IMR-90 (cell line): ENCODE results near the gene MAST1. TPM values are rescaled to one million over a fixed set of nuclear protein-coding genes. Genes with fewer than 3 reads are reported as not detected.

Experiments
- ATAC-seq: fragments of 200-7000 bp; cut with Tn5 transposase; 2 replicates; pipeline ENCODE4 v1.9.1; 2020; ENCODE audit warnings: low read depth, mild to moderate bottlenecking, moderate library complexity
- BruUV-seq: library from RNA; stranded (reverse); fragments of 400-500 nt; replicated peaks from 2 replicates; lab custom pipeline; 2021; lab: Mats Ljungman, UMichigan
- CTCF ChIA-PET: fragments of 300-600 bp; formaldehyde crosslinking; extraction: SDS; loops from one replicate; lab custom pipeline; 2021; ENCODE audit warnings: antibody characterized with exemption; lab: Yijun Ruan, JAX
- POLR2A ChIA-PET: fragments of 300-600 bp; sonication (Branson Sonifier 250); formaldehyde crosslinking; loops from one replicate; lab custom pipeline; 2022; ENCODE audit warnings: antibody characterized with exemption; ENCODE audit not compliant: unreplicated experiment; lab: Charles Lee
- DNase-seq: peaks from one replicate; pipeline ENCODE4 v3.0.0; 2013
- H2AFZ ChIP-seq: replicated peaks from 2 replicates; pipeline ENCODE3; 2013; ENCODE audit warnings: low read length, mild to moderate bottlenecking; ENCODE audit not compliant: poor library complexity
- H2AK5ac ChIP-seq: 2 replicates; pipeline ENCODE4 v1.6.1; 2013; ENCODE audit warnings: low read depth, low read length, inconsistent platforms
- H2AK9ac ChIP-seq: replicated peaks from 2 replicates; pipeline ENCODE3; 2013; ENCODE audit warnings: mild to moderate bottlenecking, low read depth, low read length, moderate library complexity; ENCODE audit not compliant: poor library complexity
- H2BK120ac ChIP-seq: 2 replicates; pipeline ENCODE4 v1.6.1; 2013; ENCODE audit warnings: low read depth, low read length, inconsistent platforms
- H2BK15ac ChIP-seq: 3 replicates; pipeline ENCODE4 v1.6.1; 2013; ENCODE audit warnings: low read depth, low read length, inconsistent platforms
- H2BK20ac ChIP-seq: 2 replicates; pipeline ENCODE4 v1.6.1; 2013; ENCODE audit warnings: low read depth, mild to moderate bottlenecking, inconsistent platforms, low read length, moderate library complexity
- H2BK5ac ChIP-seq: 2 replicates; pipeline ENCODE4 v1.6.1; 2013; ENCODE audit warnings: mild to moderate bottlenecking, low read depth, low read length, inconsistent platforms; ENCODE audit not compliant: poor library complexity, severe bottlenecking
- H3K14ac ChIP-seq: replicated peaks from 2 replicates; pipeline ENCODE4 v1.6.1; 2013; ENCODE audit warnings: low read depth, low read length, inconsistent platforms
- H3K18ac ChIP-seq: 2 replicates; pipeline ENCODE4 v1.6.1; 2013; ENCODE audit warnings: low read depth, low read length, control low read depth
- H3K23ac ChIP-seq: 2 replicates; pipeline ENCODE4 v1.6.1; 2013; ENCODE audit warnings: low read depth, low read length, inconsistent platforms
- H3K27ac ChIP-seq: 2 replicates; pipeline ENCODE4 v1.5.1; 2013; ENCODE audit warnings: mild to moderate bottlenecking, control low read depth, low read length; ENCODE audit not compliant: insufficient read depth
- H3K27me3 ChIP-seq: 2 replicates; pipeline ENCODE4 v1.6.1; 2013; ENCODE audit warnings: low read length; ENCODE audit not compliant: control insufficient read depth, insufficient read depth
- H3K36me3 ChIP-seq: 2 replicates; pipeline ENCODE4 v1.6.1; 2013; ENCODE audit warnings: low read length, mixed read lengths; ENCODE audit not compliant: control insufficient read depth, insufficient read depth
- H3K4ac ChIP-seq: 2 replicates; pipeline ENCODE4 v1.6.1; 2013; ENCODE audit warnings: low read depth, low read length, inconsistent platforms
- H3K4me1 ChIP-seq: 2 replicates; pipeline ENCODE4 v1.6.1; 2013; ENCODE audit warnings: low read length, mixed read lengths; ENCODE audit not compliant: control insufficient read depth, insufficient read depth
- H3K4me2 ChIP-seq: 2 replicates; pipeline ENCODE4 v1.6.1; 2013; ENCODE audit warnings: low read depth, mild to moderate bottlenecking, control low read depth, low read length, moderate library complexity
- H3K4me3 ChIP-seq: 2 replicates; pipeline ENCODE4 v1.5.1; 2013; ENCODE audit warnings: low read depth, mild to moderate bottlenecking, control low read depth, low read length, moderate library complexity; ENCODE audit not compliant: insufficient read depth
- H3K56ac ChIP-seq: 2 replicates; pipeline ENCODE4 v1.6.1; 2013; ENCODE audit warnings: low read length, inconsistent platforms; ENCODE audit not compliant: insufficient read depth; ENCODE audit errors: extremely low read depth
- H3K79me1 ChIP-seq, 2 experiments: 2 replicates each; pipeline ENCODE4 v1.6.1; 2013; ENCODE audit warnings: low read length in 2 of 2, inconsistent platforms in 1 of 2, low read depth in 1 of 2
- H3K9ac ChIP-seq: 2 replicates; pipeline ENCODE4 v1.6.1; 2013; ENCODE audit warnings: low read depth, low read length, control low read depth
- H3K9me1 ChIP-seq: 2 replicates; pipeline ENCODE4 v1.6.1; 2013; ENCODE audit warnings: low read length, inconsistent platforms; ENCODE audit not compliant: insufficient read depth
- H3K9me3 ChIP-seq: 2 replicates; pipeline ENCODE4 v1.6.1; 2013; ENCODE audit warnings: low read length; ENCODE audit not compliant: control insufficient read depth, insufficient read depth
- H4K20me1 ChIP-seq: 2 replicates; pipeline ENCODE4 v1.6.1; 2013; ENCODE audit warnings: low read length, inconsistent platforms; ENCODE audit not compliant: insufficient read depth
- H4K5ac ChIP-seq: 2 replicates; pipeline ENCODE4 v1.6.1; 2013; ENCODE audit warnings: mild to moderate bottlenecking, low read depth, low read length, control low read depth
- H4K8ac ChIP-seq, 2 experiments: 2 replicates each; pipeline ENCODE4 v1.6.1; 2013; ENCODE audit warnings: low read depth in 2 of 2, low read length in 2 of 2, control low read depth in 1 of 2, inconsistent platforms in 1 of 2
- H4K91ac ChIP-seq: 2 replicates; pipeline ENCODE4 v1.6.1; 2013; ENCODE audit warnings: low read depth, low read length, inconsistent platforms; ENCODE audit not compliant: insufficient read depth
- BHLHE40 ChIP-seq: fragments of 150-350 bp; IDR thresholded peaks from 2 replicates; pipeline ENCODE4 v1.6.1; 2016; ENCODE audit warnings: mild to moderate bottlenecking, low read depth, low read length
- CEBPB ChIP-seq: IDR thresholded peaks from 2 replicates; pipeline ENCODE4 v1.6.1; 2012; ENCODE audit warnings: low read depth, low read length, improper control_type of control experiment
- CHD1 ChIP-seq: IDR thresholded peaks from 2 replicates; pipeline ENCODE4 v1.6.1; 2012; ENCODE audit warnings: low read depth, low read length, improper control_type of control experiment
- ELK1 ChIP-seq: fragments of 150-350 bp; IDR thresholded peaks from 2 replicates; pipeline ENCODE4 v1.6.1; 2016; ENCODE audit warnings: low read depth, mild to moderate bottlenecking, low read length, moderate library complexity, borderline replicate concordance
- FOS ChIP-seq: fragments of 150-350 bp; IDR thresholded peaks from 2 replicates; pipeline ENCODE4 v1.6.1; 2016; ENCODE audit warnings: low read depth, low read length
- MAFK ChIP-seq: IDR thresholded peaks from 2 replicates; pipeline ENCODE4 v1.6.1; 2012; ENCODE audit warnings: low read depth, low read length, improper control_type of control experiment
- MAZ ChIP-seq: IDR thresholded peaks from 2 replicates; pipeline ENCODE4 v1.6.1; 2012; ENCODE audit warnings: low read depth, mild to moderate bottlenecking, low read length, improper control_type of control experiment, moderate library complexity, borderline replicate concordance
- MXI1 ChIP-seq: IDR thresholded peaks from 2 replicates; pipeline ENCODE4 v1.6.1; 2012; ENCODE audit warnings: low read depth, mild to moderate bottlenecking, low read length, moderate library complexity, borderline replicate concordance
- NFE2L2 ChIP-seq: fragments of 150-350 bp; IDR thresholded peaks from 2 replicates; pipeline ENCODE4 v1.6.1; 2016; ENCODE audit warnings: low read depth, mild to moderate bottlenecking, low read length
- POLR2A ChIP-seq: IDR thresholded peaks from 2 replicates; pipeline ENCODE4 v1.6.1; 2012; ENCODE audit warnings: mild to moderate bottlenecking, low read depth, low read length
- RAD21 ChIP-seq: IDR thresholded peaks from 2 replicates; pipeline ENCODE4 v1.6.1; 2012; ENCODE audit warnings: low read length, improper control_type of control experiment
- RCOR1 ChIP-seq: IDR thresholded peaks from 2 replicates; pipeline ENCODE4 v1.6.1; 2012; ENCODE audit warnings: mild to moderate bottlenecking, low read length, improper control_type of control experiment; ENCODE audit not compliant: insufficient replicate concordance
- RFX5 ChIP-seq: IDR thresholded peaks from 2 replicates; pipeline ENCODE4 v1.8.0; 2012; ENCODE audit warnings: low read depth, mild to moderate bottlenecking, low read length, moderate library complexity
- WGBS, 2 experiments: methylation state at CpG; one replicate each; pipeline versions ENCODE4 v1.1.5 to v1.1.7; 2013; ENCODE audit warnings: missing lambda C conversion rate in 2 of 2; ENCODE audit not compliant: insufficient read length in 1 of 2; ENCODE audit errors: extremely low coverage in 2 of 2; 5-methylcytosine and 5-hydroxymethylcytosine counted together
- dilution Hi-C: fragments of 300-500 bp; cut with HindIII; formaldehyde crosslinking; loops from one replicate; pipeline ENCODE4 v1.14.3; 2018; ENCODE audit warnings: low sequenced_read_pairs; ENCODE audit not compliant: unreplicated experiment
- in situ Hi-C: fragments of 300-500 bp; cut with MboI; formaldehyde crosslinking; loops from 3 replicates; pipeline ENCODE4 v1.14.3; 2019; ENCODE audit warnings: low sequenced_read_pairs, inconsistent platforms, mixed read lengths
- intact Hi-C: fragments of 100-400 bp; cut with micrococcal nuclease; formaldehyde crosslinking; loops from 2 replicates; pipeline ENCODE4 v1.10.0; 2022
- polyA plus RNA-seq, 3 experiments: library from polyadenylated mRNA; depleted of rRNA; stranded (reverse); fragments of >200 nt; gene quantifications; 2 replicates each; pipeline ENCODE4 v1.2.3, GENCODE V29; 2012; ENCODE audit warnings: low replicate concordance in 1 of 3
- total RNA-seq: library from RNA; depleted of rRNA; stranded (reverse); fragments of >200 nt; gene quantifications from 2 replicates; pipeline ENCODE4 v1.2.3, GENCODE V29; 2012
- TF ChIP-seq, protein P1 (sequence below): fragments of 150-350 bp; IDR thresholded peaks from 2 replicates; pipeline ENCODE4 v1.6.1; 2017; ENCODE audit warnings: mild to moderate bottlenecking, antibody characterized with exemption, low read length, low read depth

Gene MAST1
- total and polyA plus RNA-seq, 2 of the 4 experiments (the other 2 are of a cell fraction), result 0.56 to 1.1 TPM

GRCh38 chr19:12840091-12841079 lies 2.1 kb downstream of the MAST1 start (continued):
- TF ChIP-seq BHLHE40 (no peak), CEBPB (no peak)

GRCh38 chr19:12841094-12841493 lies 2.8 kb downstream of the MAST1 start:
- no peak overlapping the region for H3K56ac ChIP-seq
- no peak overlapping the region for H2BK15ac ChIP-seq
- H3K18ac ChIP-seq, result no peak overlapping the region
- peaks cover 4% of the 10 kb centered on the region; the same call in 1 of the 2 replicates for H3K4me1 ChIP-seq
- DNase-seq, result peak; percentile 20
- peak overlapping the region; percentile 88 for H2AFZ ChIP-seq
- peaks cover 51% of the 10 kb centered on the region for H3K27me3 ChIP-seq
- H3K9me3 ChIP-seq, result no peaks in the 10 kb centered on the region
- no peak overlapping the region for H2BK120ac ChIP-seq
- H4K20me1 ChIP-seq, result 0 out of 2 replicates have a peak, but pooled peaks cover 8% of the 10 kb centered on the region
- in situ Hi-C loops, result no loop called here
- ChIA-PET CTCF (no interaction called here), POLR2A (no interaction called here)
- peaks cover 8% of the 10 kb centered on the region; the same call in 1 of the 2 replicates for H3K9me1 ChIP-seq
- no peak overlapping the region for H4K5ac ChIP-seq
- dilution Hi-C loops, result no loop called here
- no peak overlapping the region for H2AK9ac ChIP-seq
- H3K23ac ChIP-seq, result no peak overlapping the region
- ATAC-seq, result peak; percentile 42; the same call in 1 of the 2 replicates
- no peak overlapping the region for H2BK20ac ChIP-seq
- H3K79me1 ChIP-seq, result no peaks in the 10 kb centered on the region
- H2AK5ac ChIP-seq, result no peak overlapping the region
- H3K4me2 ChIP-seq, result peak overlapping the region; percentile 35
- H3K9ac ChIP-seq, result no peak overlapping the region
- H4K91ac ChIP-seq, result no peak overlapping the region
- no peak overlapping the region for H4K8ac ChIP-seq
- H2BK5ac ChIP-seq, result no peak overlapping the region
- intact Hi-C loops, result no loop called here
- H3K36me3 ChIP-seq, result no peaks in the 10 kb centered on the region
- WGBS, 2 experiments, result 3% methylated on average over 23 of the region's 29 CpGs; no CpG with 5 or more reads in 1 of the 2 experiments
- no peak overlapping the region for H3K14ac ChIP-seq
- no peak overlapping the region for H3K4ac ChIP-seq
- no TSS peak for BruUV-seq
- H3K4me3 ChIP-seq, result peak overlapping the region; percentile 7; the same call in 1 of the 2 replicates
- H3K27ac ChIP-seq, result no peak overlapping the region
- TF ChIP-seq ELK1, result no peak
- TF ChIP-seq NFE2L2, result no peak
- no peak for TF ChIP-seq MAZ
- TF ChIP-seq FOS, result no peak
- TF ChIP-seq RCOR1, result no peak
- TF ChIP-seq, protein P1, sequence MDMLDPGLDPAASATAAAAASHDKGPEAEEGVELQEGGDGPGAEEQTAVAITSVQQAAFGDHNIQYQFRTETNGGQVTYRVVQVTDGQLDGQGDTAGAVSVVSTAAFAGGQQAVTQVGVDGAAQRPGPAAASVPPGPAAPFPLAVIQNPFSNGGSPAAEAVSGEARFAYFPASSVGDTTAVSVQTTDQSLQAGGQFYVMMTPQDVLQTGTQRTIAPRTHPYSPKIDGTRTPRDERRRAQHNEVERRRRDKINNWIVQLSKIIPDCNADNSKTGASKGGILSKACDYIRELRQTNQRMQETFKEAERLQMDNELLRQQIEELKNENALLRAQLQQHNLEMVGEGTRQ, result no peak
- TF ChIP-seq RAD21, result no peak
- TF ChIP-seq BHLHE40, result no peak
- TF ChIP-seq POLR2A, result no peak
- TF ChIP-seq CEBPB, result no peak
- no peak for TF ChIP-seq MXI1
- no peak for TF ChIP-seq RFX5
- no peak for TF ChIP-seq CHD1
- no peak for TF ChIP-seq MAFK
